Activated CD4-positive, alpha-beta T cell treated with anti-CD3 and anti-CD28 coated beads, Interleukin-2, Interleukin-4, amounts not matched to agents 100 ng/mL and 50 ng/mL, durations not matched to agents 16 hours and 8 hours (primary cell): ENCODE results near the gene CFAP46.
"Not testable (repeated sequence)": the region's sequence is repeated elsewhere in the genome, so short reads cannot be mapped to it uniquely, and the experiment has no call there.

Experiments
- DNase-seq: peaks from one replicate; pipeline ENCODE4 v3.0.0-alpha.2; 2020; ENCODE audit warnings: low spot score

The CFAP46 gene

DNA sequence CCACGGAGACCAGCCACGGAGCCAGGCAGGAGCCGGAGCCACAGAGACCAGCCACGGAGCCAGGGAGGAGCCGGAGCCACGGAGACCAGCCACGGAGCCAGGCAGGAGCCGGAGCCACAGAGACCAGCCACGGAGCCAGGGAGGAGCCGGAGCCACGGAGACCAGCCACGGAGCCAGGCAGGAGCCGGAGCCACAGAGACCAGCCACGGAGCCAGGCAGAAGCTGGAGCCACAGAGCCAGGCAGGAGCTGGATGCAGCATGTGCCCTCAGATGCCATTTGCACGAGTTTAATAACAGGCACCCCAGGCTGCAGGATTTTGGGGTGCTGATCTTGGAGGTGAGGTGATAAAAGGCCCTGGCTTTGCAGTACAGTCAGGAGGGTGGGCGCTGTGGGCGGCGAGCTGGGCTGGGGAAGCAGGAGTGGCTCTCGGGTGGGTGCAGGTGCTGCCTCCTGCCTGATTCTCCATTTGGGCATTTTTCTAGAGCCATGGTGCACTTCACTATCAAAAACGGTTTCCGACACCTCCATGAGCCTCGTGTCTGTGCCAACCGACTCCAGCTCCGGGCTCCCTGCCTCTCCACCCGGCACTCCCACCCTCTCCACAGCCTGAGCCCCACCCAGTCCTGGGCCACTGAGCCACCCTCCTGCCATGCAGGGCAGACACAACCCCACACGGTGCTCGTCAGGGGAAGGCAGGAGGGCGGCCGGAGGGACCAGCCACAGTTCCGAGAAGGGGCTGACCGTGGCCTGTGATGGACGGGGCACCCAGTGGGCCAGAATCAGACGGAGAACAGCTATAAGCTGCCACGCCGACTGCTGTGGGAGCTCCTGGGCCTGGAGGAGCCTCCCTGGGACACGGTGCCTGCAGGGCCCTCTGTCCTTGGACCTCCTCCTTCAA is 115.6 kb downstream of the CFAP46 start:
- DNase-seq, result no peak

DNA sequence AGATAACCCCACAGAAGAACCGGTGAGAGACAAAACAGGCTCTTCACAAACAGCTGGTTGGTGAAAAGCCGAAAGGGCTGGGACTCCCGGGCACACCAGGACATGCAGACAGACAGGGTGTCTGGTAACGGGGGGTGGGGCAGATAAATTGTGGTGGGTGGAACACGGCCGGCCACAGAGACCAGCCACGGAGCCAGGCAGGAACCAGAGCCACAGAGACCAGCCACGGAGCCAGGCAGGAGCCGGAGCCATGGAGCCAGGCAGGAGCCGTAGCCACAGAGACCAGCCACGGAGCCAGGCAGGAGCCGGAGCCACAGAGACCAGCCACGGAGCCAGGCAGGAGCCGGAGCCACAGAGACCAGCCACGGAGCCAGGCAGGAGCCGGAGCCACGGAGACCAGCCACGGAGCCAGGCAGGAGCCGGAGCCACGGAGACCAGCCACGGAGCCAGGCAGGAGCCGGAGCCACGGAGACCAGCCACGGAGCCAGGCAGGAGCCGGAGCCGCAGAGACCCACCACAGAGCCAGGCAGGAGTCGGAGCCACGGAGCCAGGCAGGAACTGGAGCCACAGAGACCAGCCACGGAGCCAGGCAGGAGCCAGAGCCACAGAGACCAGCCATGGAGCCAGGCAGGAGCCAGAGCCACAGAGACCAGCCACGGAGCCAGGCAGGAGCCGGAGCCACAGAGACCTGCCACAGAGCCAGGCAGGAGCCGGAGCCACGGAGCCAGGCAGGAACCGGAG is 116.4 kb downstream of the CFAP46 start:
- not testable (repeated sequence) for DNase-seq

DNA sequence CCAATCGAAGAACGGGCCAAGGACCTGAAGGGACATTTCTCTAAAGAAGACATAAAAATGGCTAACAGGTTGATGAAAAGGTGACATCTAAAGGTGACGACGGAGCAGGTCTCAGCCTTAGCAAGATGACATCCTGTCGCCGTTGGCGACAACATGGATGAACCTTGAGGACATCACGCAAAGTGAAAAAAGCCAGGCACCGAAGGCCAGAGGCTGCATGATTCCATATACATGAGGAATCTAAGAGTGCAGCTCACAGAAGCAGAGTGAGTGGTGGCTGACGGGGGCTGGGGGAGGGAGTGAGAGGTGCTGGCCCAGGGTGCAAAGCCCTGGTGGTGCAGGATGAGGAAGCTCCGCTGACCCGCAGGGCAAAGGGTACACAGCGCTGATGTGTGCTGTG is 122.3 kb downstream of the CFAP46 start:
- no peak for DNase-seq

DNA sequence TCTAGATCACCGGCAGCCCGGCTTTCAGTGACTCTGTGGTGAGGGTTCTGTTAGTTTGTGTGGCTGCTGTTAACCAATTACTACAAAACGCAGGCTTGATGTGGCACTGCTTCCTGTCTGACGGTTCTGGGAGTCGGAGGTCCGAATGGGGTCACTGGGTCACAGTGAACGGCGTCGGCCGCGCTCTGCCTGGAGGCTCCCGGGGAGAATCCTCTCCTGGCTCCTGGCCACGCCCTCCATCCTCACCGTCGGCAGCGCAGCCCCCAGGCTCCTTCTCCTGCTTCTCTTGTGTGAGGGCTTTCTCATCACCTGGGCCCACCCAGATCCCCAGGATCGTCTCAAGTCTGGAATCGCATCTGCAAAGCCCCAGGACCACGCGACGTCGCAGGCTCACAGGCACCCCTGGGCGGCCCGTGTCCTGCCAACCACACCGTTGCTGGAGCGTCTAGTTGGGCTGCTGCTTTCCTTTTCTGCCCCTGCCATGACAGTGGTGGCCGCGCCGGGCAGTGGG is 124.6 kb downstream of the CFAP46 start:
- DNase-seq, result no peak

DNA sequence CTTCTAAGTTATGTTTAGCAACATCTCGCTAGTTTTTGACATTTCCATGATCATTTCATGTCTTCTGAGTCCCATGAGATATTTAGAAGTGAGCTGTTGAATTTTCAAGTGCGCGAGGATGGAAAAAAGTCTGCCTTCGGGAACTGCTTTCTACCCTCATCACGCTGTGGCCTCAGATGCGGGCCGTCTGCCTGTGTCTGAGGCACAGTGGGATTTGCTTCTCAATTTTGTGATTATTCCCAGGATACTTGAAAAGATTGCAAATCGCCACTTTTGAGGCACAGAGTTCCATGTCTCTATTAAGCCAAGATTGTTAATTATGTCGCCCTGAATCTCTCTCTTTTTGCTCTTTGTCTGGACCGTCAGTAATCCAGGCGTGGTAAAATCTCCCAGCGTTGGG is 125.7 kb downstream of the CFAP46 start:
- no peak for DNase-seq

DNA sequence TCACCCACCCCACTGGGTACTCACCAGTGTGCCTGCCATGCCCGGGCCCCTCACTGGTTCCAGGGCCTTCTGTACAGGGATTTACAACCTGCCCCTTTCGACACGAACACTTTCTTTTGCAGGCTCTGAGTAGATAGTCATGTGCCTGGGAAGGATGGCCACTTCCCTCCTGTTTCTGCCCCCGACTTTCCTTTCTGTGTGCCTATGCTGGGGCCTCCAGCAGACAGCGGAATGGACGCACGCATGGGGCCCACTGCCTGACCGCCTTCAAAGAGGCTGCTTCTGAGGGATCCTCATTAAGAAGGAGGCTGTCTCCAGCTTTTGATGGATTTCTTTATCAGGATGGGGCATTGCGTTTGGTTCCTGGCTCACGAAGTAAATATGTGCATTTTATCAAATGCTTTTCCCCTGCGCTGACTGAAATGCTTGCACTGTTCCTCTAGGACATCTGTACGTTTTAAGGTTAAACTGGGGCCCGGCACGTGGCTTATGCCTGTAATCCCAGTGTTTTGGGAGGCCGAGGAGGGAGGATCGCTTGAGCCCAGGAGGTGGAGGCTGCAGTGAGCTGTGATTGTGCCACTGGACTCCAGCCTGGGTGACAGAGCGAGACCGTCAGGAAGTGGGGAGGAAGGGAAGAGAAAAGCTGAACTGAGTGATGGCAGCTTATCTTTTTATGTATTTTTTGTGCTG is 127.1 kb downstream of the CFAP46 start:
- DNase-seq, result no peak

DNA sequence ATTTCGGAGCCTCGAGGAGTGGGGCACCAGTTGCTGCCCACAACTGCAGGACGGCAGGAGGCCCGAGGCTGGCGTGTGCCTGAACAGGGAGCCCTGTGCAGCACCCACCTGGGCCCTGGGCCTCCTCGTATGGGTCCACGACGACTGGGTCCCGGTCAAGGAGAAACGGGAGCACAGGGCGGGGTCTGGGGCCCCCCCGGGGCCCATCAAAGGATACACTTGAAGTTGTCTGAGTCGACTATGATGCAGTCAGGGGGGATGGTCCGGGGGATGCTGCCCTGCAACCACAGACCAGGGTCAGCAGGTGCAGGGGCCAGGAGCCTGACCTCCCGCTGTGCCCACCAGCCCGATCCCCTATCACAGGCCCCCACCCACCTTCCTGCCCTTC is 127.9 kb downstream of the CFAP46 start:
- DNase-seq, result no peak

DNA sequence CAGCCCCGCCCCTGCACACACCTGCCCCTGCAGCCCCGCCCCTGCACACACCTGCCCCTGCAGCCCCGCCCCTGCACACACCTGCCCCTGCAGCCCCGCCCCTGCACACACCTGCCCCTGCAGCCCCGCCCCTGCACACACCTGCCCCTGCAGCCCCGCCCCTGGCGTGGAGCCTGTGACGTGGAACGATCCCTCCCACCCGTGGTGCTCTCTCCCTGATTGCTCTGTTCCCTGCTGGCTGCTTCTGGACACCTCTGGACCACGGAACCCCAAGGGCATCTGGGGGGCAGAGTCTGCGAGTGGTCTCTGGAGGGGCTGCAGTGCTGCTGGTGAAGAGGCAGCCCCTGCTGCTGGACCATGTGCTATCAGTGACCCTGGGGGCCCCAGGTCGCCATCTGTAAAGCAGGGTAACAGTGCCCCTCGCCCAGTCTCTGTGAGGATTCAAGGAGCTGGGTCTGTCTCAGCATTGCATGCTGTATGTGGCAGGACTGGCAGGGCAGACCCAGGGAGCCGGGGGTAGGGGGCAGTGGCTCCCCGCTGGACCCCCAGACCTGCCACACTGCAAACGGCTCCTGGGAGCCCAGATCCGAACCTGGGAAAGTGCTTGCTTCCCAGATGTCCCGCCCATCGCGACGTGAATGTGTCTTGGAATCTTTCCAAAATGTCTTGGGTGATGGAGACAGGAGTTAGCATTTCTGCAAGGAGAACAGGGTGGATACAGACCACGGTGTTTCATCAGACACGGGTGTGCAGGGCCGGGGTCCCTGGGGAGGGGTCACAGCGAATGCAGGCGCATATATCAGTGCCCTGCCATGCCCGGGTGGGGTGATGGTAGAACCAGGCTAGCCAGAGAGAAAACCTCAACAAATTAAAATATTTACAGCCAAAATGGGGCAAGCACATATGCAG is 128.6 kb downstream of the CFAP46 start:
- no peak for DNase-seq

DNA sequence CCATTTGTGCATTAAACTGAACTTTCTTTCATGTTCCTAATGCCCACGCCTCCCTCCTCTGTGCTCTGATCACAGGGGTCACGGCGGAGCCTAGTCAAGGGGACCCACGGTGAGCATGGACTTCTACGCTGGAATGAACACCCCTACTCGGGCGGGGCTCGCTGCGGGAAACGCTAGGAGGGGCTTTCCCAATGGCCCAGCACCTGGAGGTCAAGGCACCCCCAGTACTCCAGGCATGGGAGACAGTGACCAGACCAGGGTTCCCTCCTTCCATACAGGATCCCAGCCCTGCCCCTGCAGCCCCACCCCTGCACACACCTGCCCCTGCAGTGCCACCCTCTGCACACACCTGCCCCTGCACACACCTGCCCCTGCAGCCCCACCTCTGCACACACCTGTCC is 129.4 kb downstream of the CFAP46 start:
- no peak for DNase-seq

DNA sequence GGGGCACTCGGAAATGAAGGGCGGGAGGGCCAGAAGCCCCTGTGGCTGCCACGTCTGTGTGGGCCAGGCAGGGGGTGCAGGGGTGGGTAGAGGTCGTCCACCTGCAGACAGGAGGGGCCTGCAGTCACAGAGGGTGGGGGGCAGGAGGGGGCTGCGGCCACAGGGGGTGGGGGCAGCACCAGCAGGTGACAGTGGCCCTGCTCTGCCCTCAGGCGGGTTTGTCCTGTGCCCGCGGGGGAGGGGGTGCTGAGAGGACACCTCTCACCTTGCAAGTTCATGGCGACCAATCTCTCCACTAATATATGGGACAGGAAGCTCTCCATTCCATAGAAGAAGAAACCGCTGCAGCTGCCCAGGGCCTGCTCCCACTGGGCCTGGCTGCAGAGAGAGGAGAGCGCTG is 129.8 kb downstream of the CFAP46 start:
- DNase-seq, result no peak

DNA sequence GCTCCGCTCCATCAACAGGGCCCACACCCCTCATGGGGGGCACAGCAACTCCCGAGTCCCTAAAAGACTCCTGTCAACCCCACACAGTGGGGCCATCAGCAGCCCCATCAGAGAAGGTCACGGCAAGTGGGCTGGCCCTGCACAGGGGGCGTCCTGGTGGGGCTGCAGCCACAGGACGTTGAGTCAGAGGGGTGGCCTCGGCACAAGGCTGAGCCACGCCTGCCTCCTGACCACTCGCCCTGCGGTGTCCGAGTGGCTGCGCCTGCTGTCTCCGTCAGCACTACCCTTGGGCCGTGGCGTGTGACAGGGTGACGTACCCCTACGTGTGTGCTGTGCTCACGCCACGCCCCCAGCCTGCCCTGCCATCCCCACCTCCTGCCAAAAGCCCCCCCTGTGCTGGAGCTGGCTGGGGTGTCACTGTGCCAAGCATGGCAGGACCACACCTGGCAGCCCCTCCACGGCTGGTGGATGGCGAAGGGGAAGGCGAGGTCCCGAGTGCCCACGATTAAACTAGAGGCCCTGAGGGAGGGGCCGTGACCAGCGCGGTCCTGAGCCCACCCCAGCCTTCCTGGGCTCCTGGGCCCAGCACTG is 130.4 kb downstream of the CFAP46 start:
- DNase-seq, result no peak

DNA sequence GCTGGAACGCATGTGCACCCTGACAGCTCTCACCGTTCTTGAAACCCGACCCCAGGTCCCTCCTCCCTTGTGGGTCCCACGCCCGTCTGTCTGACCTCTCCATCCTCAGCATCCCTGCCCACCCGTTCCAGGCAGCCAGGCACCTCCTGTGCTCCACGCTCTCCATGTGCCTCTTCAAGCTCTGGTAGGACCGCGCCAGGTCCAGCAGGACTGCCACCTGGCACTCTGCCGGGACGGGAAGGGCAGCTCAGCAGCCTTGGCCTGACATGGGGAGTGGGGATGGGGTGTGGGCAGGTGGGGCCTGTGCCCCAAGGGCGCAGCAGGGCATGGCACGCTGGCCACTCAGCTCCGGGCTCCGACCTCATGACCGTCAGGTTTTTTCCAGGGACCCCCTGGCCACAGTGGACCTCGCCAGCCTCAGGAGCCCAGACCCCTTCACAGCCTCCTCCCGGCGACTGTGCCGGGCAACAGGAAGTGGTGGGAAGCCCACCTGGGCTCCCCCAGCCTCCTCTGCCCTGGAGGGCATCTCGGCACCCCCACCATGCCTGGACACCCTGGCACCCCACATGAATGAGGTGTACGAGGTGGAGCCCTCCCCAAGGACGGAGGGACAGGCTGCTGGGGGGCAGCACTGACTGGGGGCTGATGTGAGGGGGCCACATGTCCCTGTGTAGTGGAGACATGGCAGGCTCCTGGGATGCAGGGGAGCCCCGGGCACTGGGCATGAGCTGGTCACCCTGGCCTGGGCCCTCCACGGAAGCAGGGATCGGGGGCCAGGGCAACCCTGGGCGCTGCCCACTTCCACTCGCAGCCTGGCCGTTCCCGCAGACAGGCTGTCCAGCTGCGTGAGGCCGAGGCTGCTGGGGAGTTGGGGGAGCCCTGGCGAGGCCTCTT is 131.3 kb downstream of the CFAP46 start:
- no peak for DNase-seq

DNA sequence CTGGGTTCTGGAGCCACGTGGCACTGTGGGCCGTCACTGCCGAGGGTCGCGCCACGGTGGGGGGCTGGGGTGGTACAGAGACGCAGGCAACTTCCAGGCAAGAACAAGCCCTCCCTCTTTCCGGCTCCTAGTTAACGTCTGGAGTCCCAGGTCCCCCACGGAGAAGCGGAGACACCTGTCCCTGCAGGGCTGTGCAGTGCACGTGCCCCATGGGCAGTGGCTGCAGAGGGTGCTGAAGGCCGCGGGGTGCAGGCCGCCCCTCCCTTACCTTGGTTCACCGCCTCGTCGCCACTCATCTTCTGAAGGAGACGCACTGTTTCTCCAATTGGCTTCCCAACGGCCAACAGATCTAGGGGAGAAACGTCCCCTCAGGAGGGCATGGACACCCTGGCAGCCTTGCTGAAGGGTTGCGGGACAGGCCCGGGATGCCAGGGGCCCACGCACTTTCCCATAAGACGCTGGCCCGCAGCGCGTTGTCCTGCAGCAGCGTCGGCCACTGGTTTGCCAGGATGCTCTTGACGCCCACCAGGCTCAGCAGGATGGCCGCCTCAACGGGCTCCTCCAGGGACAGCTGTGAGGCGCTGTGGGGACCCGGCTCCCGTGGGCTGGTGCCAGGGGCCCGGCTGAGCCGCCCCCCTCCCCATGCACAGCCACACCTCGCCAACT is 132.1 kb downstream of the CFAP46 start:
- DNase-seq, result no peak

DNA sequence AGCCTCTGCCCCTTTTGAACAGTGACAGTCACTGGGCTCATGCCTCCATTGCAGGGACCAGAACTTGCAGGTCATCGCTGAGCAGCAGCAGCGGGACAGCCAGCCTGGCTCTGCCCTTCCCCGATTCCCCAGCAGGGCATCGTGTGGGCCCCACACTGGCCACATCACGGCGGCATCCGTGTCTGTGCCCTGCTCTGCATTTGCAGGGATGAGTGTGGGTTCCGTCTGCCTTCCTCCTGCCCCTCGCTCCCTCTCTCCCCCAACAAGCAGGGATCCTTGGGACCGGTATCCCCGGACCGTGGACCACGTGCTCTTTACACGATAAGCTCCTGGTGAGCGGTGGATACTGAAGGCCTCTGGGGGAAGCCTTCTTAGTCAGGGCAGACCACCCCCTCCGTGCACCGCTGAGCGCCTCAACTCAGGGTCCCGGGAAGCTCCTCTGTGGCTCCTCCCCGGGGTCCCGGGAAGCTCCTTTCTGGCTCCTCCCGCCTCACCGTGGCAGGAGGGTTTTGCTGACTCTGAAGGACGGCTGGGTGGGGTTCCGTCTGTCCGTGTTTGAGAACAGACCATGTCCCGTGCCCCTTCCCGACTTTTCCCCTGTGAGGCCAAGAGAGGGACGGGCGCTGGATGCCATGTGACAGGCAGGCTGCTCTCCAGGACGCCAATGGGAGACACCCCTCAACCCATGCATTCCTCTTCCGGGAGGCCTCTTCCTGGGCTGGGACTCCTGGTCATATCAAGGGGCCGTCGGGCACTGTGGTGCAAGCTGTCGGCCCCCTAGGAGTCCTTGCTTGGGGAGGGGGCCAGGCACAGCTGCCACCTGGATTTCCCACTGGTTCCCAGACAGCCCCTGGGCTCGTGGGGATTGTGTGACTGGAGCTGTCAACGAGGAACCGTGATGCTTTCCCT is 132.9 kb downstream of the CFAP46 start:
- DNase-seq, result no peak

DNA sequence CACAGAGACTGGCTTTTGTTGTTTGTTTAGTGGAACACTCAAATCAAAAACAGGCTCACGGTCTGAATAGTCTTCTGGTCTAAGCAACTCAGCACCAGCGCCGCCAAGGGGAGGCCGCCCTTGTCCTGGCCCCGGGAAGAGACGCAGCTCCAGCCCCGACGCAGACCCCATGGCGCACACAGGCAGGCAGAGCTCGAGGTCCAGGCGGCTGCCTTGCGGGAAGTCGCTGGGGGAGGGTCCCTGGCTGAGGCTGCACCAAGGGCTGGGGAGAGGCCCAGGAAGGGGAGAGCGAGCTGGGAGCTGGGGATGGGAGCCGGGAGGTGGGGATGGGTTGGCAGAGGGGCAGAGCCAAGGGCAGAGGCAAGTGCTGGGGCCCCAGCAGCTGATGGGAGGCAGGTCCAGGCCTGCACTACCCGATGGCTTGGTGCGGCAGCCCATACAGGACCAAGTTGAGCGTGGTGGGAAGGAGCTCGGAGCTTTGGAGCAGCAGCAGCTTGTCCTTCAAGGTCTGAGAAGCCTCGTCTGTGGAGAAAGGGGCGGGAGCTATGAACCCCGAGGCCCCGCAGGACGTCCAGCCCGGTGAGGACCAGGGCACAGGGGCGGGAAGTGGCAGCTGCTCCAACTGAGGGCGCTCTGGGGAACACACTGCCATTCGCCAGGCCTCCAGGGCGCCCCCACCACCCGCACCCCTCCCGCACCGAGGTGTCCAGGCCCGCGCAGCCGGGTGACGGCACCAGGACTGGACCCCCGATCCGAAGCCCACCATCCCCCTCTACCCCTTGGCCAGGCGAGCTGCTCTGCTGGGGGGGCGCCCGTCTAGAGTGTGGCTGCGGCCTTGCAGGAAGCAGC is 133.8 kb downstream of the CFAP46 start:
- no peak for DNase-seq

DNA sequence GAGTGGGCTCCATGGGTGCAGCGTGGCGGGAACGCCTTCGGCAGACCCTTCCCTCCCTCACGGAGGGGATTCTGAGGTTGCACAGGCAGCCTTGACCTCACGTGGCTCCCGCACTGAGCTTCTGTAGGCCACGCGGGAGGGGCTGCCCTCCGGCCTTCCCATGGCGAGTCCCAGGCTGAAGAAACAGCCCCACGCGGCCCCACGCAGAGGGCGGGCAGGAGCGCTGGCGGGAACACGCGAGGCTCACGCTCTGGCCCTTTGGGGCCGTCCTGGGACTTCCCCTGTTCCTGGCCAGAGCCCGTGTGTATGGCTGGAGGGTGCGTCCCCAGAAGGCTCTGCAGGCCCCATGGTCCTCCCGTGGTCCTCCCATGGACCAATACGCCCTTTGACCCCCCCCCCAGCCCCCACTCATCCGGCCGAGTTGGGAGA is 134.7 kb downstream of the CFAP46 start:
- no peak for DNase-seq

DNA sequence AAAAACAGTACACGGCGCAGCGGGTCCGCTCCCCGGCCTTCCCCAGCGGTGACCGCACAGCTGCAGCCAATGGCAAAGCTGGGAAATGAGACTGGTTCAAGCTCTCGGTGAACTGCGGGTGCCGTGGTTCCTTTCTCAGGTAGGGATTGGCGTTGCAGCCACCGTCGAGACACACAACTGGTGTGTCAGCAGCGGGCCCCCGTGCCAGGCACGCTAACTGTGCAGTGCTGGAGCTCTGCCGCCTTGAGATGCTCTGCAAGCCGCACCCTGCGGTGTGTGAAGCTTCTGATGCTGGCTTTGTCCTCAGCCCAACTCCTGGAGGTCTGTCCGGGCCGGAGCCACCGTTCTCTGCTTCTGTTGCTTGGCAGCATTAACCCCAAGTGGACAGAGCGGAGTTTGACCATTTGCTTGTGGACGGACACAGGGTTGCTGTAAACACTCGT is 135.8 kb downstream of the CFAP46 start:
- DNase-seq, result no peak
